ENCODE data around the gene MERTK.

DNA sequence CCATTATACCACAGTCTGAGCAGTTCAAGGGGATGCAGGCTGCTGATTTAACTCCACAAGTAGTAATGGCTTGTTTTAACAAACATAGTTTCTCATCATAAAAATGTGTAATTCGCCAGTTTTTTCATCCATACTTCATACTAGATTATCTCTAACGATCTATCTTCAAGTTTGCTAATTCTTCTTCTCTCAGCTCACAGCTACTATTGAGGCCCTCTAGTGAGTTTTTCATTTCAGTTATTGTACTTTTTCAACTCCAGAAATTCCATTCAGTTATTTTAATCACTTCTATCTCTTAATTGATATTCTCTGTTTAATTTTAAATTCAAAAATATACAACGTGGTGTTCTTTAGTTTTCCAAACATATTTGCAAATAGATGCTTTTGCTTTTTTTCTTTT lies 136.5 kb downstream of the MERTK start:
- TF ChIP-seq, protein P1, sequence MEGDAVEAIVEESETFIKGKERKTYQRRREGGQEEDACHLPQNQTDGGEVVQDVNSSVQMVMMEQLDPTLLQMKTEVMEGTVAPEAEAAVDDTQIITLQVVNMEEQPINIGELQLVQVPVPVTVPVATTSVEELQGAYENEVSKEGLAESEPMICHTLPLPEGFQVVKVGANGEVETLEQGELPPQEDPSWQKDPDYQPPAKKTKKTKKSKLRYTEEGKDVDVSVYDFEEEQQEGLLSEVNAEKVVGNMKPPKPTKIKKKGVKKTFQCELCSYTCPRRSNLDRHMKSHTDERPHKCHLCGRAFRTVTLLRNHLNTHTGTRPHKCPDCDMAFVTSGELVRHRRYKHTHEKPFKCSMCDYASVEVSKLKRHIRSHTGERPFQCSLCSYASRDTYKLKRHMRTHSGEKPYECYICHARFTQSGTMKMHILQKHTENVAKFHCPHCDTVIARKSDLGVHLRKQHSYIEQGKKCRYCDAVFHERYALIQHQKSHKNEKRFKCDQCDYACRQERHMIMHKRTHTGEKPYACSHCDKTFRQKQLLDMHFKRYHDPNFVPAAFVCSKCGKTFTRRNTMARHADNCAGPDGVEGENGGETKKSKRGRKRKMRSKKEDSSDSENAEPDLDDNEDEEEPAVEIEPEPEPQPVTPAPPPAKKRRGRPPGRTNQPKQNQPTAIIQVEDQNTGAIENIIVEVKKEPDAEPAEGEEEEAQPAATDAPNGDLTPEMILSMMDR (IDR thresholded peaks at IDR 0.05; ENCODE audit: poor library complexity), result no peak
- no peak for TF ChIP-seq EZH2phosphoT487 (IDR thresholded peaks at IDR 0.05; ENCODE audit: low read depth, severe bottlenecking, unreplicated experiment)
- no peak for TF ChIP-seq EZH2 (IDR thresholded peaks at IDR 0.05; ENCODE audit: borderline replicate concordance)

All from hepatocyte (in vitro differentiated cells).